Measurements from ENCODE around the gene FSHR.

The FSHR gene, protein sequence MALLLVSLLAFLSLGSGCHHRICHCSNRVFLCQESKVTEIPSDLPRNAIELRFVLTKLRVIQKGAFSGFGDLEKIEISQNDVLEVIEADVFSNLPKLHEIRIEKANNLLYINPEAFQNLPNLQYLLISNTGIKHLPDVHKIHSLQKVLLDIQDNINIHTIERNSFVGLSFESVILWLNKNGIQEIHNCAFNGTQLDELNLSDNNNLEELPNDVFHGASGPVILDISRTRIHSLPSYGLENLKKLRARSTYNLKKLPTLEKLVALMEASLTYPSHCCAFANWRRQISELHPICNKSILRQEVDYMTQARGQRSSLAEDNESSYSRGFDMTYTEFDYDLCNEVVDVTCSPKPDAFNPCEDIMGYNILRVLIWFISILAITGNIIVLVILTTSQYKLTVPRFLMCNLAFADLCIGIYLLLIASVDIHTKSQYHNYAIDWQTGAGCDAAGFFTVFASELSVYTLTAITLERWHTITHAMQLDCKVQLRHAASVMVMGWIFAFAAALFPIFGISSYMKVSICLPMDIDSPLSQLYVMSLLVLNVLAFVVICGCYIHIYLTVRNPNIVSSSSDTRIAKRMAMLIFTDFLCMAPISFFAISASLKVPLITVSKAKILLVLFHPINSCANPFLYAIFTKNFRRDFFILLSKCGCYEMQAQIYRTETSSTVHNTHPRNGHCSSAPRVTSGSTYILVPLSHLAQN

DNA sequence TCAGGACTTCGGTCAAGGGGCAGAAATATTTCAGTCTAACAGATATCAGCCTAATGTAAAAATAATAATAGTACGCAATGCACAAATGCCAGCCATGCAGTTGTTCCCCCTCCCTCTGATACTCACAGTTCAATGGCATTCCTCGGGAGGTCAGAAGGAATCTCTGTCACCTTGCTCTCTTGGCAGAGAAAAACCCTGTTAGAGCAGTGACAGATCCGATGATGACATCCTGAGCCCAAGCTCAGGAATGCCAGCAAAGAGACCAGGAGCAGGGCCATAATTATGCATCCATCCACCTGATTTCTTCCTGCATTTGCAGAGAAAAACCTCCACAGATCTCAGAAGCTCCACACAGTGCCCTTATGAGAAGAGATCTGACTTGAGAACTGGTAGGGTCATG, at the start of gene FSHR:
TSS of gene FSHR (minus strand) at position 376 of the 400 bp plus-strand sequence. CDS start at position 278, 98 bp downstream.
- H3K36me3 ChIP-seq (ENCODE audit: low read depth), result no peaks in the 10 kb centered on the region
- no peak within 1 kb of the TSS for H3K4me3 ChIP-seq (ENCODE audit: severe bottlenecking)
- H3K27me3 ChIP-seq (ENCODE audit: insufficient read depth, poor library complexity, severe bottlenecking), result no peaks in the 10 kb centered on the region
- no peaks in the 10 kb centered on the region for H3K9me3 ChIP-seq (ENCODE audit: severe bottlenecking)
- no peak within 1 kb of the TSS for H3K27ac ChIP-seq (ENCODE audit: poor library complexity, severe bottlenecking)
- no peak for ATAC-seq (ENCODE audit: low read depth)
- no peaks in the 10 kb centered on the region for H3K4me1 ChIP-seq (ENCODE audit: insufficient read depth, poor library complexity, severe bottlenecking)
- TF ChIP-seq, protein P1, sequence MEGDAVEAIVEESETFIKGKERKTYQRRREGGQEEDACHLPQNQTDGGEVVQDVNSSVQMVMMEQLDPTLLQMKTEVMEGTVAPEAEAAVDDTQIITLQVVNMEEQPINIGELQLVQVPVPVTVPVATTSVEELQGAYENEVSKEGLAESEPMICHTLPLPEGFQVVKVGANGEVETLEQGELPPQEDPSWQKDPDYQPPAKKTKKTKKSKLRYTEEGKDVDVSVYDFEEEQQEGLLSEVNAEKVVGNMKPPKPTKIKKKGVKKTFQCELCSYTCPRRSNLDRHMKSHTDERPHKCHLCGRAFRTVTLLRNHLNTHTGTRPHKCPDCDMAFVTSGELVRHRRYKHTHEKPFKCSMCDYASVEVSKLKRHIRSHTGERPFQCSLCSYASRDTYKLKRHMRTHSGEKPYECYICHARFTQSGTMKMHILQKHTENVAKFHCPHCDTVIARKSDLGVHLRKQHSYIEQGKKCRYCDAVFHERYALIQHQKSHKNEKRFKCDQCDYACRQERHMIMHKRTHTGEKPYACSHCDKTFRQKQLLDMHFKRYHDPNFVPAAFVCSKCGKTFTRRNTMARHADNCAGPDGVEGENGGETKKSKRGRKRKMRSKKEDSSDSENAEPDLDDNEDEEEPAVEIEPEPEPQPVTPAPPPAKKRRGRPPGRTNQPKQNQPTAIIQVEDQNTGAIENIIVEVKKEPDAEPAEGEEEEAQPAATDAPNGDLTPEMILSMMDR (IDR thresholded peaks at IDR 0.05; ENCODE audit: poor library complexity, severe bottlenecking), result no peak
- no peak for DNase-seq (ENCODE audit: low spot score)

DNA sequence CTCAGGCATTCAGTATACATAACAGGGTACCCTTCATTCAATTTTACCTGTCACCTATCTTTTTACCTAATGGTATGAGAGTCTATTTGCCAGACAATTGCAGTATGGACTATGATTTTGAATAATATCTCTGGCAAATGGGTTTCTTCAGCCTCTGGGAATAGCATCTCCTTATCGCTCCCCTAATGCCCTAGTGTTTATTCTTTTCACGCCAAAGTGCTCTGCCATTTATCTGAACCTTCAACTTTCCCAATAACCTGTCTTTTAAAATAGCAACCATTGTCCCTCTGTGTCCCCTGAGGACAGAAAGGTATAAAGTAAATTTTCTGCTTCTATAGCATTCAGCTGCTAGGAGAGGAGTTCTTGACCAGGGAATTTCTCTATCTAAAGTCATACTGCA, 45.0 kb upstream of the FSHR start:
- H3K36me3 ChIP-seq (ENCODE audit: low read depth), result no peaks in the 10 kb centered on the region
- H3K27me3 ChIP-seq (ENCODE audit: insufficient read depth, poor library complexity, severe bottlenecking), result no peaks in the 10 kb centered on the region
- no peak overlapping the region for H3K4me3 ChIP-seq (ENCODE audit: severe bottlenecking)
- H3K4me1 ChIP-seq (ENCODE audit: insufficient read depth, poor library complexity, severe bottlenecking), result no peaks in the 10 kb centered on the region
- H3K27ac ChIP-seq (ENCODE audit: poor library complexity, severe bottlenecking), result no peak overlapping the region
- TF ChIP-seq, protein P1 (IDR thresholded peaks at IDR 0.05; ENCODE audit: poor library complexity, severe bottlenecking), result no peak
- no peak for DNase-seq (ENCODE audit: low spot score)
- no peak for ATAC-seq (ENCODE audit: low read depth)
- no peaks in the 10 kb centered on the region for H3K9me3 ChIP-seq (ENCODE audit: severe bottlenecking)

DNA sequence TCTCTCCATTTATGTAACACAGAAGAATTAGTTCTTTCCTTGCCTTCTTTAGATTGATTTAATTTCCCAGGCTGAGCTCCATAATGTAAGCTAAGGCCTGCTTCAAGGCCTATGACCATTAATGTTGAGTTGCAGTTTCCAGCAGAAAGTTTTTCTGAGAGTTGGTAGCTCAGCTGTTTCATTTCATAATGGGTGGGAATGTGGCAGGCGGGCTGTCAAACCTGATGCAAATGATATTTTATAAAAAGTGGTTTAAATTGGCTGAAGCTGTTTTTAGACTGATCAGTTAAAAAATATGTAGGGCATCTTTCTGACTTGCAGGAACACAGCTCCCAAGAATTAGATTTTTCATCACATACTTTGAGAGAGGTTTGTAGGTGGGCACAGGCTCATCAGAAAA, 40.4 kb upstream of the FSHR start:
- H3K36me3 ChIP-seq (ENCODE audit: low read depth), result no peaks in the 10 kb centered on the region
- H3K27me3 ChIP-seq (ENCODE audit: insufficient read depth, poor library complexity, severe bottlenecking), result no peaks in the 10 kb centered on the region
- DNase-seq (ENCODE audit: low spot score), result no peak
- H3K4me1 ChIP-seq (ENCODE audit: insufficient read depth, poor library complexity, severe bottlenecking), result no peaks in the 10 kb centered on the region
- no peak overlapping the region for H3K27ac ChIP-seq (ENCODE audit: poor library complexity, severe bottlenecking)
- H3K9me3 ChIP-seq (ENCODE audit: severe bottlenecking), result no peaks in the 10 kb centered on the region
- ATAC-seq (ENCODE audit: low read depth), result no peak
- no peak overlapping the region for H3K4me3 ChIP-seq (ENCODE audit: severe bottlenecking)
- TF ChIP-seq, protein P1 (IDR thresholded peaks at IDR 0.05; ENCODE audit: poor library complexity, severe bottlenecking), result no peak

DNA sequence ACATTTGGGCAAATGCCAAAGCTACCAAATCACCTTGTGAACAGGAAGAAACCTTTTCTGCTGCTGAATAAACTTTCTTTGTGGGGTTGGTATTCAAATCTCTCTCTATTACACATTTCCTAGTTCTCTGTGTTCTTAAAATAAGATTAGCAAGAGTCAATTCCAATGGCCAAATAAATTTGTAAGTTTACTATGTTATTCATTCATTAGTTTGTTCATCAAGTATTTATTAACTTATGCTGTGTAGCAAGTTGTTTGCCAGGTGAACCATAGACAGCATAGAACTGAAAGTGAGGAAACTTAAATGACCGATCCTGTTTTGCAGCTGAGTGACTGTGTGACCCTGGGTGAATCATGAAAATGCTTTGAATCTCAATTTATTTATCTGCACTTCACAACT, 37.7 kb upstream of the FSHR start:
- Histone ChIP-seq H3K4me3 (ENCODE audit: severe bottlenecking) (no peak overlapping the region), H3K27ac (ENCODE audit: poor library complexity, severe bottlenecking) (no peak overlapping the region), H3K36me3 (ENCODE audit: low read depth) (no peaks in the 10 kb centered on the region), H3K27me3 (ENCODE audit: insufficient read depth, poor library complexity, severe bottlenecking) (peaks cover 2% of the 10 kb centered on the region), H3K9me3 (ENCODE audit: severe bottlenecking) (no peaks in the 10 kb centered on the region), H3K4me1 (ENCODE audit: insufficient read depth, poor library complexity, severe bottlenecking) (no peaks in the 10 kb centered on the region)
- DNase-seq (ENCODE audit: low spot score) (no peak), ATAC-seq (ENCODE audit: low read depth) (no peak)
- TF ChIP-seq, protein P1 (IDR thresholded peaks at IDR 0.05; ENCODE audit: poor library complexity, severe bottlenecking), result no peak
